SU-DHL-6 (cell line): Measurements from ENCODE around the gene FLT1.

ENCODE experiments used
- CTCF ChIP-seq: fragments of 200-600 bp; sonication (generic); IDR thresholded peaks from one replicate; pipeline ENCODE4 v1.5.1; 2017; ENCODE audit warnings: antibody characterized with exemption, mild to moderate bottlenecking, low read length, moderate library complexity; ENCODE audit not compliant: insufficient read depth, poor library complexity, severe bottlenecking
- EZH2phosphoT487 ChIP-seq: fragments of 200-600 bp; sonication (generic), shearing (Covaris generic); conservative IDR thresholded peaks from 2 replicates; pipeline ENCODE4 v1.6.1; 2018; ENCODE audit warnings: mild to moderate bottlenecking, antibody characterized with exemption, low read length, moderate library complexity, mixed read lengths

- TF ChIP-seq CTCF = no peak
- TF ChIP-seq EZH2phosphoT487 = no peak
Observed at GRCh38 chr13:28338742-28339141, 156.2 kb downstream of the FLT1 start.
